Measurements from ENCODE around the gene PPP1R3G.

DNA sequence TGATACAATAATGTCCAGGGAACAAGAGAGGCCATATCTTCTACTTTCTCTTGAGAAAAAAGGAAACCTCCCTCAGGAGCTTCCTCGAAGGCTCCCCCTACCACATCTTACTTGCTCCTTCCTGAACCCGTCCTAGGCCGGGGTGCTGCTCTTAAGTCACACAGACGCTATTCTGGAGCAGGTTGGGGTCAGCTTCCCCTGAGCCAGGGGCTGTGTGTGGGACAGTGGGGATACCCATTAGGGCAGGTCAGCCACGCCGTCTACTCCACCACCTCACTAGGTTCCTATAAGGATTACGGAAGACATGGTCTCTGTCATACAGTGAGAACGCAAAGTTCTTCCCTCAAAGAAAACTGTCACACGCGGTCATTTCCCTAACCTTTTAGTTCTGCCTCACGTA is 8.2 kb upstream of the PPP1R3G start:
- TF ChIP-seq, protein P1, sequence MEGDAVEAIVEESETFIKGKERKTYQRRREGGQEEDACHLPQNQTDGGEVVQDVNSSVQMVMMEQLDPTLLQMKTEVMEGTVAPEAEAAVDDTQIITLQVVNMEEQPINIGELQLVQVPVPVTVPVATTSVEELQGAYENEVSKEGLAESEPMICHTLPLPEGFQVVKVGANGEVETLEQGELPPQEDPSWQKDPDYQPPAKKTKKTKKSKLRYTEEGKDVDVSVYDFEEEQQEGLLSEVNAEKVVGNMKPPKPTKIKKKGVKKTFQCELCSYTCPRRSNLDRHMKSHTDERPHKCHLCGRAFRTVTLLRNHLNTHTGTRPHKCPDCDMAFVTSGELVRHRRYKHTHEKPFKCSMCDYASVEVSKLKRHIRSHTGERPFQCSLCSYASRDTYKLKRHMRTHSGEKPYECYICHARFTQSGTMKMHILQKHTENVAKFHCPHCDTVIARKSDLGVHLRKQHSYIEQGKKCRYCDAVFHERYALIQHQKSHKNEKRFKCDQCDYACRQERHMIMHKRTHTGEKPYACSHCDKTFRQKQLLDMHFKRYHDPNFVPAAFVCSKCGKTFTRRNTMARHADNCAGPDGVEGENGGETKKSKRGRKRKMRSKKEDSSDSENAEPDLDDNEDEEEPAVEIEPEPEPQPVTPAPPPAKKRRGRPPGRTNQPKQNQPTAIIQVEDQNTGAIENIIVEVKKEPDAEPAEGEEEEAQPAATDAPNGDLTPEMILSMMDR (IDR thresholded peaks at IDR 0.05; ENCODE audit: insufficient read depth, low read depth, low read length): no peak
- TF ChIP-seq EZH2 (IDR thresholded peaks at IDR 0.05; ENCODE audit: insufficient read depth, low read length): no peak

Measured in astrocyte (in vitro differentiated cells and primary cell).